D721Med (cell line): ENCODE results near the gene COX4I1.

ENCODE experiments used
- DNase-seq: peaks from one replicate; pipeline ENCODE4 v3.0.0; 2011; ENCODE audit warnings: low spot score; ENCODE audit not compliant: insufficient read length
- FAIRE-seq: peaks from 2 replicates; lab custom pipeline; 2011; peaks lifted over from hg19 to GRCh38; lab: Jason Lieb, UNC
- CTCF ChIP-seq: IDR thresholded peaks from 2 replicates; pipeline ENCODE4 v1.5.1; 2012; ENCODE audit warnings: mild to moderate bottlenecking, control low read depth; ENCODE audit not compliant: insufficient read depth; ENCODE audit errors: missing control alignments

COX4I1 gene

GRCh38 chr16:85808926-85809325 lies 9.4 kb downstream of the COX4I1 start:
- DNase-seq (no peak), FAIRE-seq (no peak)
- TF ChIP-seq CTCF = no peak

DNA sequence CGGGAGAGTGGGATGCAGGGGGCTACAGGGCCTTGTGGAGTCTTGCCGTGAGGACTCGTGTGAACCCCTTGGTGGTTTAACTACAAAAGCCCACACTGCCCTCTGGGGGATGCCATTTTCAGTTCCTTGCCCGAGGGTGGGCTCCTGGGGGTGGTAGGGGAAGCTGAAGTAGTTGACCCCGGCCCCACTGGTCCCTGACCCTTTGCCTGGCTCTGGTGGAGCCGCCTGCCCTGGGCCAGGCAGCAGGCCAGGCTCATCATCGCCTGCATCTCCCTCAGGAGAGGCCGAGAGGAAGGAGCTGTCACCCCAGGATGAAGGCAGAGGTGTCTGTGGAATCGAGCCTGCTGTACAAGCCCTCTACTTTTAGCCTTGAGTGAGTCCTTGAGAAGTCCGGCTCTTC lies 10.2 kb downstream of the COX4I1 start:
- TF ChIP-seq CTCF = no peak
- DNase-seq (no peak), FAIRE-seq (no peak)

DNA sequence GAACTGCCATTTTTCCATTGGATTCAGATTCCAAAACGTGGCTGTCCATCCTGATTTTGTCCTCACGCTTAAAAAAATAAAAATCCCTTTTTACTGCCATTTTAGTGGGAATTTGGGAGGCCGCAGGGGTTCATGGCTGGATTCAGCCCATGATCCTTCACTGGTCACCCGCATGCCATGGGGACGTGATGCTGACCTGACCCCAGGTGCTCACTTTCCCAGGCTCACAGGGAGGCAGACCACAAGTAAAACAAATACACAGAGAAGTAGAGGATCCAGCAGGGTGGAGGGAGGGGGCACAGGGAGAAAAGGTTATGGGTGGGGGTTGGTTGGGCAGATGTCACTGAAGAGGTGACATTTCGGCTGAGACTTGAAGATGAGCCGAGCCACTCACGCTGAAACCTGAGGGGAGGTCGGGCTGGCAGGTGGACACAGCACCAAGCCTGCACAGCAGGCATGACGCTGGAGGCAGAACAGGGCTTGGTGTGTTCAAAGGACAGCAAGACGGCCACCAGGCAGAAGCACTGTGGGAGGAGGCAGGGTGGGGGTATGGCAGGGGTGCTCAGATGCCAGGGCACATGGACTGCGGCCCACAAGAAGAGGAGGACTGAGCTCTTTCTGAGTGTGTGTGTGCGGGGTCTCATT lies 10.7 kb downstream of the COX4I1 start:
- DNase-seq (no peak), FAIRE-seq (no peak)
- TF ChIP-seq CTCF = no peak

DNA sequence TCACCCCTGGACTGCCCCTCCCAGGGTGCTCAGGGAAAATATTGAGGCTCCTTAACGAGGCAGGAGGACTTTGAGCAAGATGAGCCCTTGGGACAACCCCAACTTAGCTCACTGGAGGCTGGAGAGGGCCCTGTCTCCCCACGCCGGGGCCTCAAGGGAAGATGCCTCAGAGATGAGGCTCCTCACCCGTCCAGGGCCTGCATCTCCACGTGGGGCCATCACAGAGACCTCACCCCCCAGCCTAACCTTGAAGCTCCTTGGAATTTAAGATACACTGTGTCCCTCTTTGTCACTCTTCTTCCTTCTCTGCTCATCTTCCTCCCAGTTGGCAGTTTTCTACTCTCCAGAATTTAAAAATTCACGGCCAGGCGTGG lies 11.2 kb downstream of the COX4I1 start:
- no peak for TF ChIP-seq CTCF
- no peak for DNase-seq
- FAIRE-seq = no peak

- FAIRE-seq (no peak), DNase-seq (no peak)
- TF ChIP-seq CTCF = no peak
Observed at GRCh38 chr16:85812031-85812807, 12.7 kb downstream of the COX4I1 start.

DNA sequence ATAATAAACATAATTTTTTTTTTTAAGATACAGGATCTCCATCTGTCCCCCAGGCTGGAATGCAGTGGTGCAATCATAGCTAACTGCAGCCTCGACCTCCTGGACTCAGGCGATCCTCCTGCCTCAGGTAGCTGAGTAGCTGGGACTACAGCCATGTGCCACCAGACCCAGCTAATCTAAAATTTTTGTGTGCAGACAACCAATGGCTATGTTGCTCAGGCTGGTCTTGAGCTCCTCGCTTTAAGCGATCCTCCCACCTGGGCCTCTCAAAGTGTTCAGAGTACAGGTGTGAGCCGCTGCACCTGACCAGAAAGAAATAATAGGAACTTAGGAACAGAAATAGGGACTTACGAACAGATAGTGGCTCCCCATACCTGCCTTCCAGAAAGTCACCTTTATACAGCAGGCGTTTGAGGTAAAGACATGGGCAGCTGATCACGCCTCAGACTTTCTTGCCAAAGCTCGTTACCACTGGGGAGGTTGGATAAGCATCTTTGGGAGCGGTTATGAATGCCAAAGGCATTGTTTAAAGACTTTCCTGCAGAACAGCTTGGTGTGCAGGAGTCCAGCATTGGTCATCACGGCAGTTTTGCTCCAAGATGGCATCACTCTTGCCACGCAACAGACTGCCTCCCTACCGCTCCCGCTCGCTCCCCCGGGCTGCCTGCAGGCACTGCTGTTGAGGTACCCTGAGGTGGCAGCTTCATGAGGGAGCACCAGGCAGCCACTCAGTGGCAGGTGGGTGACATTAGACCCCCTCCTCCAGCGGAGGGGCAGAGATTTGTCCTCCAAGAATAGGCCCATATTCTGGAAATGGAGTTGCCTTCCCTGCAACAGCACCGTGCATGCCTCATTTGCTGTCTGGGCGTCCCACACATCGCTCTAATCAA lies 13.6 kb downstream of the COX4I1 start:
- no peak for TF ChIP-seq CTCF
- FAIRE-seq (no peak), DNase-seq (no peak)
